SK-N-SH (cell line): ENCODE data around the gene RASGRF1.

Experiments
- FOXM1 ChIP-seq: IDR thresholded peaks from 2 replicates; pipeline ENCODE4 v1.4.0; 2012; ENCODE audit warnings: low read depth, mild to moderate bottlenecking
- GABPA ChIP-seq: IDR thresholded peaks from 2 replicates; pipeline ENCODE4 v1.4.0; 2012; ENCODE audit warnings: low read depth, mild to moderate bottlenecking
- POLR2AphosphoS5 ChIP-seq: IDR thresholded peaks from 2 replicates; pipeline ENCODE4 v1.6.1; 2012; ENCODE audit warnings: low read depth, low read length
- RAD21 ChIP-seq: IDR thresholded peaks from 2 replicates; pipeline ENCODE4 v1.6.1; 2012; ENCODE audit warnings: mild to moderate bottlenecking, low read length
- RFX5 ChIP-seq: IDR thresholded peaks from 2 replicates; pipeline ENCODE4 v1.6.1; 2012; ENCODE audit warnings: mild to moderate bottlenecking, improper control_type of control experiment, low read length
- RXRA ChIP-seq: IDR thresholded peaks from 2 replicates; pipeline ENCODE4 v1.4.0; 2012; ENCODE audit warnings: low read depth, mild to moderate bottlenecking, borderline replicate concordance
- SMC3 ChIP-seq: IDR thresholded peaks from 2 replicates; pipeline ENCODE4 v1.6.1; 2012; ENCODE audit warnings: low read depth, low read length, improper control_type of control experiment
- TAF1 ChIP-seq: IDR thresholded peaks from 2 replicates; pipeline ENCODE4 v1.6.1; 2012; ENCODE audit warnings: low read depth, mild to moderate bottlenecking, low read length, moderate library complexity, borderline replicate concordance
- TEAD4 ChIP-seq: IDR thresholded peaks from 2 replicates; pipeline ENCODE4 v1.4.0; 2012; ENCODE audit warnings: mild to moderate bottlenecking, borderline replicate concordance; ENCODE audit not compliant: insufficient read depth
- YY1 ChIP-seq: IDR thresholded peaks from 2 replicates; pipeline ENCODE4 v1.4.0; 2012; ENCODE audit warnings: low read depth, mild to moderate bottlenecking
- TF ChIP-seq, protein P1 (sequence below): fragments of 200-600 bp; sonication (generic); IDR thresholded peaks from 2 replicates; pipeline ENCODE4 v1.6.1; 2017; ENCODE audit warnings: antibody characterized with exemption, mild to moderate bottlenecking, moderate library complexity
- TF ChIP-seq, protein P2 (sequence below): IDR thresholded peaks from 2 replicates; pipeline ENCODE4 v1.6.1; 2012; ENCODE audit warnings: mild to moderate bottlenecking, low read depth, low read length, moderate library complexity
- TF ChIP-seq, protein P3 (sequence below): IDR thresholded peaks from 2 replicates; pipeline ENCODE4 v1.4.0; 2012; ENCODE audit warnings: low read depth, borderline replicate concordance

DNA sequence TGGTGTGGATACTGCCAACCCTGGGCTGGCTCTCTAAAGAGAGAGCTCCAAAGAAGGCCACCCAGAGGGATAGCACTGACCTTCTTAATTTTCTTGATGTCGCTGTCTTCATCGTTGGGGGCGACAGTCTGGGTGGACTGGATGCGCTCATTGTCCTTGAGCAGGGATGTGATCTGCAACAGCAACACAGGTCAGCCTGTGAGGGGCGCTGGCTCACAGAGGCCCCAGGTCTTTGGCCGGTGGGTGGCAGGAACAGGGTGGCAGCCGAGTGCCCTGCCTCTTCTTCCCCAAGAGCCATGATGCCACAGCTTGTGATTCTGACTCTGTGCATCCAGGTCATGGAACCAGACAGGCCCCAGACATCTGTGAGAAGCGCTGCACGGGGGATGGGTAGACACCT is 41.2 kb downstream of the RASGRF1 start:
- TF ChIP-seq, protein P1, sequence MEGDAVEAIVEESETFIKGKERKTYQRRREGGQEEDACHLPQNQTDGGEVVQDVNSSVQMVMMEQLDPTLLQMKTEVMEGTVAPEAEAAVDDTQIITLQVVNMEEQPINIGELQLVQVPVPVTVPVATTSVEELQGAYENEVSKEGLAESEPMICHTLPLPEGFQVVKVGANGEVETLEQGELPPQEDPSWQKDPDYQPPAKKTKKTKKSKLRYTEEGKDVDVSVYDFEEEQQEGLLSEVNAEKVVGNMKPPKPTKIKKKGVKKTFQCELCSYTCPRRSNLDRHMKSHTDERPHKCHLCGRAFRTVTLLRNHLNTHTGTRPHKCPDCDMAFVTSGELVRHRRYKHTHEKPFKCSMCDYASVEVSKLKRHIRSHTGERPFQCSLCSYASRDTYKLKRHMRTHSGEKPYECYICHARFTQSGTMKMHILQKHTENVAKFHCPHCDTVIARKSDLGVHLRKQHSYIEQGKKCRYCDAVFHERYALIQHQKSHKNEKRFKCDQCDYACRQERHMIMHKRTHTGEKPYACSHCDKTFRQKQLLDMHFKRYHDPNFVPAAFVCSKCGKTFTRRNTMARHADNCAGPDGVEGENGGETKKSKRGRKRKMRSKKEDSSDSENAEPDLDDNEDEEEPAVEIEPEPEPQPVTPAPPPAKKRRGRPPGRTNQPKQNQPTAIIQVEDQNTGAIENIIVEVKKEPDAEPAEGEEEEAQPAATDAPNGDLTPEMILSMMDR: no peak
- no peak for TF ChIP-seq POLR2AphosphoS5
- no peak for TF ChIP-seq YY1
- TF ChIP-seq RAD21: no peak
- no peak for TF ChIP-seq TAF1
- no peak for TF ChIP-seq TEAD4
- TF ChIP-seq, protein P2, sequence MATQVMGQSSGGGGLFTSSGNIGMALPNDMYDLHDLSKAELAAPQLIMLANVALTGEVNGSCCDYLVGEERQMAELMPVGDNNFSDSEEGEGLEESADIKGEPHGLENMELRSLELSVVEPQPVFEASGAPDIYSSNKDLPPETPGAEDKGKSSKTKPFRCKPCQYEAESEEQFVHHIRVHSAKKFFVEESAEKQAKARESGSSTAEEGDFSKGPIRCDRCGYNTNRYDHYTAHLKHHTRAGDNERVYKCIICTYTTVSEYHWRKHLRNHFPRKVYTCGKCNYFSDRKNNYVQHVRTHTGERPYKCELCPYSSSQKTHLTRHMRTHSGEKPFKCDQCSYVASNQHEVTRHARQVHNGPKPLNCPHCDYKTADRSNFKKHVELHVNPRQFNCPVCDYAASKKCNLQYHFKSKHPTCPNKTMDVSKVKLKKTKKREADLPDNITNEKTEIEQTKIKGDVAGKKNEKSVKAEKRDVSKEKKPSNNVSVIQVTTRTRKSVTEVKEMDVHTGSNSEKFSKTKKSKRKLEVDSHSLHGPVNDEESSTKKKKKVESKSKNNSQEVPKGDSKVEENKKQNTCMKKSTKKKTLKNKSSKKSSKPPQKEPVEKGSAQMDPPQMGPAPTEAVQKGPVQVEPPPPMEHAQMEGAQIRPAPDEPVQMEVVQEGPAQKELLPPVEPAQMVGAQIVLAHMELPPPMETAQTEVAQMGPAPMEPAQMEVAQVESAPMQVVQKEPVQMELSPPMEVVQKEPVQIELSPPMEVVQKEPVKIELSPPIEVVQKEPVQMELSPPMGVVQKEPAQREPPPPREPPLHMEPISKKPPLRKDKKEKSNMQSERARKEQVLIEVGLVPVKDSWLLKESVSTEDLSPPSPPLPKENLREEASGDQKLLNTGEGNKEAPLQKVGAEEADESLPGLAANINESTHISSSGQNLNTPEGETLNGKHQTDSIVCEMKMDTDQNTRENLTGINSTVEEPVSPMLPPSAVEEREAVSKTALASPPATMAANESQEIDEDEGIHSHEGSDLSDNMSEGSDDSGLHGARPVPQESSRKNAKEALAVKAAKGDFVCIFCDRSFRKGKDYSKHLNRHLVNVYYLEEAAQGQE: no peak
- TF ChIP-seq GABPA: no peak
- no peak for TF ChIP-seq FOXM1
- TF ChIP-seq, protein P3, sequence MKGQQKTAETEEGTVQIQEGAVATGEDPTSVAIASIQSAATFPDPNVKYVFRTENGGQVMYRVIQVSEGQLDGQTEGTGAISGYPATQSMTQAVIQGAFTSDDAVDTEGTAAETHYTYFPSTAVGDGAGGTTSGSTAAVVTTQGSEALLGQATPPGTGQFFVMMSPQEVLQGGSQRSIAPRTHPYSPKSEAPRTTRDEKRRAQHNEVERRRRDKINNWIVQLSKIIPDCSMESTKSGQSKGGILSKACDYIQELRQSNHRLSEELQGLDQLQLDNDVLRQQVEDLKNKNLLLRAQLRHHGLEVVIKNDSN: no peak
- no peak for TF ChIP-seq SMC3
- TF ChIP-seq RFX5: no peak
- no peak for TF ChIP-seq RXRA
